Coronary artery (tissue), 2 donors: ENCODE measurements around the gene OR2T11.
"Not testable (repeated sequence)": the region's sequence is repeated elsewhere in the genome, so short reads cannot be mapped to it uniquely, and the experiment has no call there.

Experiments
- DNase-seq: peaks from one replicate; pipeline ENCODE4 v3.0.0-alpha.2; 2017; ENCODE audit warnings: low spot score
- H3K27ac ChIP-seq, 2 donors: fragments of 200-600 bp; sonication (generic); one replicate each; pipeline ENCODE4 v1.5.1; 2016 to 2019
- H3K4me3 ChIP-seq: fragments of 200-600 bp; sonication (generic); 2 replicates; pipeline ENCODE4 v1.5.1; 2016; ENCODE audit warnings: mild to moderate bottlenecking, moderate library complexity
- CTCF ChIP-seq: fragments of 200-600 bp; sonication (generic); IDR thresholded peaks from one replicate; pipeline ENCODE4 v1.5.1; 2019; ENCODE audit warnings: antibody characterized with exemption

OR2T11 gene

GRCh38 chr1:248596615-248597014, 38.3 kb downstream of the OR2T11 start:
- H3K27ac ChIP-seq: no peak overlapping the region
- no peak overlapping the region for H3K4me3 ChIP-seq
- no peak for TF ChIP-seq CTCF
- DNase-seq: no peak

GRCh38 chr1:248593226-248593625, 41.7 kb downstream of the OR2T11 start:
- DNase-seq: no peak
- H3K27ac ChIP-seq: no peak overlapping the region
- TF ChIP-seq CTCF: no peak
- H3K4me3 ChIP-seq: no peak overlapping the region

- TF ChIP-seq CTCF: no peak
- no peak overlapping the region for H3K27ac ChIP-seq
- no peak for DNase-seq
- no peak overlapping the region for H3K4me3 ChIP-seq
These were observed 42.2 kb downstream of the OR2T11 start for GRCh38 chr1:248592655-248593054.

- no peak for TF ChIP-seq CTCF
- H3K4me3 ChIP-seq: no peak overlapping the region
- DNase-seq: no peak
- H3K27ac ChIP-seq: no peak overlapping the region
These were observed 44.8 kb downstream of the OR2T11 start for GRCh38 chr1:248590055-248590454.

GRCh38 chr1:248589334-248589733, 45.6 kb downstream of the OR2T11 start:
- TF ChIP-seq CTCF: no peak
- no peak for DNase-seq
- H3K4me3 ChIP-seq: no peak overlapping the region
- no peak overlapping the region for H3K27ac ChIP-seq

GRCh38 chr1:248585266-248585665, 49.6 kb downstream of the OR2T11 start:
- DNase-seq: no peak
- no peak overlapping the region for H3K4me3 ChIP-seq
- no peak overlapping the region for H3K27ac ChIP-seq
- TF ChIP-seq CTCF: no peak

GRCh38 chr1:248576260-248576980, 58.5 kb downstream of the OR2T11 start:
- no peak for TF ChIP-seq CTCF
- DNase-seq: no peak
- Histone ChIP-seq H3K27ac (no peak overlapping the region), H3K4me3 (no peak overlapping the region)

- not testable (repeated sequence) for H3K4me3 ChIP-seq, H3K27ac ChIP-seq, DNase-seq
These were observed 60.2 kb downstream of the OR2T11 start, which contains the start of gene OR2T34 for GRCh38 chr1:248574657-248575056. OR2T34 (minus strand) TSS chr1:248574757; CDS start chr1:248574757, 0 bp downstream.

- DNase-seq, H3K4me3 ChIP-seq, H3K27ac ChIP-seq: not testable (repeated sequence)
These were observed 61.0 kb downstream of the OR2T11 start for GRCh38 chr1:248573856-248574255.
